ENCODE data around the gene SMYD5.

The SMYD5 gene

DNA sequence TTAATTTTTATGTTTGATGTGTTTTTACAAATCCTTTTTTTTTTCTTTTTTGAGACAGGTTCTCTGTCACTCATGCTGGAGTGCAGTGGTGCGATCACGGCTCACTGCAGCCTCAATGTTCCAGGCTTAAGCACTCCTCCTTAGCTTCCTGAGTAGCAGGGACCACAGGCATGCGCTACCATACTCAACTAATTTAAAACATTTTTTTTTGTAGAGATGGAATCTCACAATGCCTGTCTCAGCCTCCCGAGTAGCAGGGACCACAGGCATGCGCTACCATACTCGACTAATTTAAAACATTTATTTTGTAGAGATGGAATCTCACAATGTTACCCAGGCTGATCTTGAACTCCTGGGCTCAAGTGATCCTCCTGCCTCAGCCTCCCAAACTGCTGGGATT lies 8.4 kb upstream of the SMYD5 start:
- TF ChIP-seq CTCF (IDR thresholded peaks at IDR 0.05; ENCODE audit: control extremely low read depth, extremely low read depth, low read depth, missing control alignments): no peak
- POLR2A ChIA-PET: no interaction called here
- CTCF ChIA-PET: interaction anchor here (1.2 kb wide), 1 partner anchor 29 kb away, joined by 5 read pairs; no protein-coding TSS in a partner anchor
- no peak for DNase-seq (ENCODE audit: extremely low spot score)

DNA sequence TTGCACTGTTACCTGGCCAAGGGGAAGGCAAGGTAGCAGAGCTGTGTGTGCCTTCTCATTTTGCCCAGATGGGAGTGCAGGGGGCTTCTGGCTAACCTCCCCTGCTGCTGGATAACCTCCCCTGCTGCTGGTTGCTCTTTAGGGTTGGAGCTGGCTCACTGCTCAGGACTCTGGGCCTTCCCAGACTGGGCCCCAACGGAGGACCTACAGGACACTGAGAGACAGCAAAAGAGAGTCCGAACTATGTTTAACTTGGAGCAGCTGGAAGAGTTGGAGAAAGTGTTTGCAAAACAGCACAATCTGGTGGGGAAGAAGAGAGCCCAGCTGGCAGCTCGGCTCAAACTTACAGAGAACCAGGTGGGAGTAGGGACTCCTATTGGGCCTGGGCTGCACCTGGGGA lies 5.8 kb upstream of the SMYD5 start:
- no peak for DNase-seq (ENCODE audit: extremely low spot score)
- ChIA-PET CTCF (interaction anchor here (1.1 to 7.6 kb wide), 4 partner anchors 17 to 123 kb away, joined by 3 to 82 read pairs (median 5); no protein-coding TSS in a partner anchor), POLR2A (no interaction called here)
- TF ChIP-seq CTCF (IDR thresholded peaks at IDR 0.05; ENCODE audit: control extremely low read depth, extremely low read depth, low read depth, missing control alignments): no peak

GRCh38 chr2:73210019-73210418 lies 4.0 kb upstream of the SMYD5 start:
- CTCF ChIA-PET: interaction anchor here (0.9 to 7.6 kb wide), 8 partner anchors 9 to 322 kb away, joined by 3 to 89 read pairs (median 4); partner anchors contain the start of genes CCT7, PRADC1 and SFXN5
- POLR2A ChIA-PET: interaction anchor here (0.8 kb wide), 1 partner anchor 23 kb away, joined by 3 read pairs; the partner anchor contains the start of gene PRADC1
- no peak for TF ChIP-seq CTCF (IDR thresholded peaks at IDR 0.05; ENCODE audit: control extremely low read depth, extremely low read depth, low read depth, missing control alignments)

DNA sequence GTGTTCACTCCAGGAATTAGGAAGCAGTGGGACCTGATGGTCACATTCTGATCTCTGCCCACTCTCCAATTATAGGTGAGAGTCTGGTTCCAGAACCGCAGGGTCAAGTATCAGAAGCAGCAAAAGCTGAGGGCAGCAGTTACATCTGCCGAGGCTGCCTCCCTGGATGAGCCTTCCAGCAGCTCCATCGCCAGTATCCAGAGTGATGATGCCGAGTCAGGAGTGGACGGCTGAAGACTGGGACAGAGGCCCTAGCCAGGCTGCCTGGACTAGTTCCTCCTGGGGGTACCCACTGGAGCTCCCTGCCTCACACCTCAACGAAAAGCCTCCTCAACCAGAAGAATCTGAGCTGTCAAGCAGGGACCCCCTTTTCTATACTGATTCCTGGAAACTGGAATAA lies 3.3 kb upstream of the SMYD5 start:
- CTCF ChIA-PET: interaction anchor here (0.9 to 7.6 kb wide), 7 partner anchors 10 to 323 kb away, joined by 3 to 89 read pairs (median 4); partner anchors contain the start of genes CCT7, PRADC1 and SFXN5

More at GRCh38 chr2:73210019-73210418, 4.0 kb upstream of the SMYD5 start:
- no peak for DNase-seq (ENCODE audit: extremely low spot score)

DNA sequence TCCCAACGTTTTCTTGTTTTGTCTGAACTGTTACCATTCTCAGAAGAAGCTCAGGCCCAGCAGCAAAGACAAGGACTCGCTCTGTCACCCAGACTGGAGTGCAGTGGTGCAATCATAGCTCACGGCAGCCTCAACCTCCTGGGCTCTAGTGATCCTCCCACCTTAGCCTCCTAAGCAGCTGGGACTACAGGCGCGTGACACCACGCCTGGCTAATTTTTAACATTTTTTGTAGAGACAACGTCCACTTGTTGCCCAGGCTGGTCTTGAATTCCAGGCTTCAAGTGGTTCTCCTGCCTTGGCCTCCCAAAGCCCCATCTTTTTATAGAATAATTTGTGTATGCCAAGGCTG lies 2.0 kb upstream of the SMYD5 start:
- CTCF ChIA-PET: interaction anchor here (0.7 to 7.6 kb wide), 44 partner anchors 8 to 382 kb away, joined by 3 to 89 read pairs (median 5); partner anchors contain the start of genes CCT7, NOTO, PRADC1 and SFXN5
- POLR2A ChIA-PET: interaction anchor here (1.1 kb wide), 1 partner anchor 22 kb away, joined by 5 read pairs; the partner anchor contains the start of gene CCT7
- DNase-seq (ENCODE audit: extremely low spot score): no peak
- no peak for TF ChIP-seq CTCF (IDR thresholded peaks at IDR 0.05; ENCODE audit: control extremely low read depth, extremely low read depth, low read depth, missing control alignments)

More for the DNA sequence above, 3.3 kb upstream of the SMYD5 start:
- DNase-seq (ENCODE audit: extremely low spot score): no peak
- POLR2A ChIA-PET: interaction anchor here (0.5 to 0.8 kb wide), 2 partner anchors 23 to 31 kb away, joined by 3 to 4 read pairs; partner anchors contain the start of gene PRADC1
- no peak for TF ChIP-seq CTCF (IDR thresholded peaks at IDR 0.05; ENCODE audit: control extremely low read depth, extremely low read depth, low read depth, missing control alignments)

- ChIA-PET CTCF (interaction anchor here (0.7 to 7.6 kb wide), 48 partner anchors 8 to 383 kb away, joined by 3 to 89 read pairs (median 5); partner anchors contain the start of genes CCT7, NOTO, PRADC1 and SFXN5), POLR2A (interaction anchor here (0.6 to 1.1 kb wide), 3 partner anchors 20 to 173 kb away, joined by 3 to 5 read pairs (median 4); partner anchors contain the start of genes ALMS1, CCT7 and PRADC1)
- DNase-seq (ENCODE audit: extremely low spot score): peak; percentile 85
- peak; percentile 94 for TF ChIP-seq CTCF (IDR thresholded peaks at IDR 0.05; ENCODE audit: control extremely low read depth, extremely low read depth, low read depth, missing control alignments)
These were observed 1.4 kb upstream of the SMYD5 start for GRCh38 chr2:73212448-73213176.

Measured in GM10248 (cell line).